ENCODE measurements around the gene AKAP13.
"Not testable (repeated sequence)": the region's sequence is repeated elsewhere in the genome, so short reads cannot be mapped to it uniquely, and the experiment has no call there.

GRCh38 chr15:85665677-85666076 lies 285.3 kb downstream of the AKAP13 start:
- TF ChIP-seq CTCF (IDR thresholded peaks at IDR 0.05; ENCODE audit: low read depth, low read length); EZH2phosphoT487 (IDR thresholded peaks at IDR 0.05; ENCODE audit: low read depth): not testable (repeated sequence)

Measured in OCI-LY3 (cell line).